Ascending aorta (tissue), 2 donors: ENCODE results near the gene ARL6IP4. TPM values are rescaled to one million over a fixed set of nuclear protein-coding genes. Genes with fewer than 3 reads are reported as not detected.

Source experiments
- DNase-seq, 2 donors: peaks; one replicate each; pipeline ENCODE4 v3.0.0-alpha.2; 2019; ENCODE audit warnings: low spot score in 2 of 2
- H3K27ac ChIP-seq, 2 donors: fragments of 200-600 bp; sonication (generic); one replicate each; pipeline ENCODE4 v1.5.1; 2016 to 2017; ENCODE audit warnings: mild to moderate bottlenecking in 1 of 2
- H3K27me3 ChIP-seq: fragments of 200-600 bp; sonication (generic); one replicate; pipeline ENCODE4 v1.5.1; 2017
- H3K36me3 ChIP-seq, 2 donors: fragments of 200-600 bp; sonication (generic); one replicate each; pipeline ENCODE4 v1.5.1; 2016
- H3K4me1 ChIP-seq, 2 donors: fragments of 200-600 bp; sonication (generic); one replicate each; pipeline ENCODE4 v1.5.1; 2016 to 2017; ENCODE audit warnings: mild to moderate bottlenecking in 1 of 2
- H3K4me3 ChIP-seq, 2 donors: fragments of 200-600 bp; sonication (generic); one replicate each; pipeline ENCODE4 v1.5.1; 2016 to 2017; ENCODE audit warnings: mild to moderate bottlenecking in 1 of 2
- H3K9me3 ChIP-seq, 2 donors: fragments of 200-600 bp; sonication (generic); one replicate each; pipeline ENCODE4 v1.5.1; 2016
- intact Hi-C: fragments of 100-400 bp; cut with DNase I; formaldehyde crosslinking; loops from one replicate; pipeline ENCODE4 v1.15.1; 2023
- total RNA-seq: library from RNA; depleted of rRNA; stranded (reverse); fragments of >200 nt; gene quantifications from one replicate; pipeline ENCODE4 v1.1.0, GENCODE V29; 2016
- TF ChIP-seq, protein P1 (sequence below), 3 experiments: fragments of 200-600 bp in 2 of 3; fragments of 450-650 bp in 1 of 3; sonication (generic) in 2 of 3; IDR thresholded peaks; one replicate each; pipeline ENCODE4 v1.5.1; 2016 to 2019; ENCODE audit warnings: antibody characterized with exemption in 3 of 3, mild to moderate bottlenecking in 1 of 3, moderate library complexity in 1 of 3

The ARL6IP4 gene
- total RNA-seq, 1 donor from 2014 or later: 197 TPM

DNA sequence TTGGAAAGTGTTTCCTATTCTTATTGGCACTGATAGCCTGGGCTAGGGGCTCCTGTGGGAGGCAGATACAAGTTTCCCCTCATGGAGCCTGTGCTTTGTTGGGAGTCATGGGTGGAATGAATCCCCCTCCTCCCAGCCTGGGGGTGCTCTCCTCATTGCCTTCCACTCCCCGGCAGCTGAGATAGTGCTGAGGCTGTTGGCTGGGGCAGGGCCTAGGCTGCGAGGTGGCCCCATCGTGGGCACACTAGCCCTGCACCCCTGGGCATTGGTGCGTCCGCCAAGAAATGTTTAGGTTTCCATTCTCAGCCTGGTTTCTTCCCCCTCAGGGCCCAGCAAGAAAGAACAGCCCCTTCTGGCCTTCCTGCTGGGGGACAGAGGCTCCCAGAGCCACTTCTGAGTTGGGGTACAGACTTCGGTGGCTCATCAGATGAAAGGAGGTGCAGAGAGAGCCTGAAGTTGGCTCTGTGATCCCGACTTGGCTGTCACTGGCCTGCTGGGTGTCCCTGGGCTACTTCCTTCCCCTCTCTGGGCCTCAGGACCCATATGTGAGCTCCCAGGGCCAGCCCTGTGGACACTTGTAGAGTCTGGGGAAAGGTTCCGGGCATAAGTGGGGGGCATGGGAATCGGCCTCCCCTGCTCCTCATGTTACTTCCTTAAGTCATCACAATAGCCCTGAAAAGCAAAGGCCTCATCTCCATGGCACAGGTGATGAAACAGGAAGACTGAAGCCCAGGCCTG lies 2.7 kb upstream of the ARL6IP4 start:
- no peaks in the 10 kb centered on the region for H3K9me3 ChIP-seq
- H3K36me3 ChIP-seq: peaks cover 0 to 11% of the 10 kb centered on the region in 2 donors
- H3K4me1 ChIP-seq: peaks cover 22 to 53% of the 10 kb centered on the region in 2 donors
- H3K4me3 ChIP-seq: no peak overlapping the region
- H3K27me3 ChIP-seq: no peaks in the 10 kb centered on the region
- no peak overlapping the region for H3K27ac ChIP-seq
- intact Hi-C loops: loop anchor here (10.0 kb wide), 1 partner anchor 713 kb away; the partner anchor contains the start of gene VPS33A
- no peak for DNase-seq
- TF ChIP-seq, protein P1, sequence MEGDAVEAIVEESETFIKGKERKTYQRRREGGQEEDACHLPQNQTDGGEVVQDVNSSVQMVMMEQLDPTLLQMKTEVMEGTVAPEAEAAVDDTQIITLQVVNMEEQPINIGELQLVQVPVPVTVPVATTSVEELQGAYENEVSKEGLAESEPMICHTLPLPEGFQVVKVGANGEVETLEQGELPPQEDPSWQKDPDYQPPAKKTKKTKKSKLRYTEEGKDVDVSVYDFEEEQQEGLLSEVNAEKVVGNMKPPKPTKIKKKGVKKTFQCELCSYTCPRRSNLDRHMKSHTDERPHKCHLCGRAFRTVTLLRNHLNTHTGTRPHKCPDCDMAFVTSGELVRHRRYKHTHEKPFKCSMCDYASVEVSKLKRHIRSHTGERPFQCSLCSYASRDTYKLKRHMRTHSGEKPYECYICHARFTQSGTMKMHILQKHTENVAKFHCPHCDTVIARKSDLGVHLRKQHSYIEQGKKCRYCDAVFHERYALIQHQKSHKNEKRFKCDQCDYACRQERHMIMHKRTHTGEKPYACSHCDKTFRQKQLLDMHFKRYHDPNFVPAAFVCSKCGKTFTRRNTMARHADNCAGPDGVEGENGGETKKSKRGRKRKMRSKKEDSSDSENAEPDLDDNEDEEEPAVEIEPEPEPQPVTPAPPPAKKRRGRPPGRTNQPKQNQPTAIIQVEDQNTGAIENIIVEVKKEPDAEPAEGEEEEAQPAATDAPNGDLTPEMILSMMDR (IDR thresholded peaks at IDR 0.05): no peak

DNA sequence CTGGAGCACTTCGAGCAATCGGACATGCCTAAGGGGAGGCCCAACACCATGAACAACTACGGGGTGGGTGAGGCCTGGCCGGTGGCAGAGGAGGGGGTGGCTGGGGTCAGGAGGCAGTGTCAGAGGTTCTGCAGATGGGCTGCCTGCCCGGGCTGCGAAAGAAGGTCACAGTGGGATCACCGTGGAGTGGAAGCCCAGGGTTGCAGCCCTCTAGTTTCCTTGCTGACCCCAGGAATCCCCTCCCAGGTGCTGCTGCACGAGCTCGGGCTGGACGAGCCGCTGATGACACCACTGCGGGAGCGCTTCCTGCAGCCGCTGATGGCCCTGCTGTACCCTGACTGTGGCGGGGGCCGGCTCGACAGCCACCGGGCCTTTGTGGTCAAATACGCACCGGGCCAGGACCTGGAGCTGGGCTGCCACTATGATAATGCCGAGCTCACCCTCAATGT lies 1.9 kb upstream of the ARL6IP4 start:
- no peaks in the 10 kb centered on the region for H3K27me3 ChIP-seq
- H3K9me3 ChIP-seq: no peaks in the 10 kb centered on the region
- H3K4me1 ChIP-seq: peaks cover 28 to 60% of the 10 kb centered on the region in 2 donors
- H3K27ac ChIP-seq: no peak overlapping the region
- no peak for DNase-seq
- intact Hi-C loops: loop anchor here (10.0 kb wide), 1 partner anchor 714 kb away; the partner anchor contains the start of gene VPS33A
- H3K36me3 ChIP-seq: peaks cover 0 to 15% of the 10 kb centered on the region in 2 donors
- H3K4me3 ChIP-seq: no peak overlapping the region
- TF ChIP-seq, protein P1 (IDR thresholded peaks at IDR 0.05): no peak

DNA sequence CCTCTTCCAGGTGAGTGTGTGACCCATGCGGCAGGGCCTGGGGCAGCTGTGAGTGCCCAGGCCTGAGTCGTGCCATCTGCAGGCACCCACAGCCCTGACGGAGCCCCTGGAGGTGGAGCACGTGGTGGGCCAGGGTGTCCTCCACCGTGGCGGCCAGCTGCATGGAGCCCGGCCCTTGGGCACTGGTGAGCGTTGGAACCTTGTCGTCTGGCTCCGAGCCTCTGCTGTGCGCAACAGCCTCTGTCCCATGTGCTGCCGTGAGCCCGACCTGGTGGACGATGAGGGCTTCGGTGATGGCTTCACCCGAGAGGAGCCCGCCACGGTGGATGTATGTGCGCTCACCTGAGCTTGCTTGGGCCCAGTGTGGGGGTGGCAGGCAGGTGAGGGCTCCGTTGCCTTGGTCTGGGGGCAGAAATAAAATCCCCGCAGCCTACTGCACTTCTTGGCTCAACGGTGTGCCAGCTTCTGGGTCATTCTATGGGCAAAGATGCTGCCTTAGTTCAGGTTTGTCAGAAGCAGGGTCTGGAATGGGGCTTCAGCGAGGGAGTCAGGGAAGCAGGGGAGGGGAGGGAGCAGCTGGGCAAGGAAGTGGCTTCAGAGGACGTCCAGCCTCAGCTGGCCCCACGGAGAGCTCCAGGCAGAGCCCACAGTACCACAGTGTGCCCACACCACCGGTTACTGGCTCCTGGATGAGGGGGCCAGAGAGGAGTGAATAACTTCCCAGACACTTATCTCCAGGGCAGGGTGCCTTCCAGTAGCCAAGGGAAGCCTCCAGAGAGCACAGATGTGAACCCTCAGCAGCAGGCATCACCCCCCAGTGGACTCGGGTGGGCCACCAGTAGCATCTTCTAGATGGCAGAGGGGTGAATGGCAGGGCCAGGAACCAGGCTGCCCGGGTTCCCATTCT lies 1.2 kb upstream of the ARL6IP4 start:
- peaks cover 35 to 62% of the 10 kb centered on the region in 2 donors for H3K4me1 ChIP-seq
- intact Hi-C loops: loop anchor here (10.0 kb wide), 1 partner anchor 714 kb away; the partner anchor contains the start of gene VPS33A
- peak overlapping the region; percentile 95 for H3K4me3 ChIP-seq
- H3K36me3 ChIP-seq: peaks cover 0 to 15% of the 10 kb centered on the region in 2 donors
- no peak for DNase-seq
- no peaks in the 10 kb centered on the region for H3K27me3 ChIP-seq
- TF ChIP-seq, protein P1 (IDR thresholded peaks at IDR 0.05): no peak
- no peaks in the 10 kb centered on the region for H3K9me3 ChIP-seq
- H3K27ac ChIP-seq: peak overlapping the region in 1 of 2 donors; percentile 93

DNA sequence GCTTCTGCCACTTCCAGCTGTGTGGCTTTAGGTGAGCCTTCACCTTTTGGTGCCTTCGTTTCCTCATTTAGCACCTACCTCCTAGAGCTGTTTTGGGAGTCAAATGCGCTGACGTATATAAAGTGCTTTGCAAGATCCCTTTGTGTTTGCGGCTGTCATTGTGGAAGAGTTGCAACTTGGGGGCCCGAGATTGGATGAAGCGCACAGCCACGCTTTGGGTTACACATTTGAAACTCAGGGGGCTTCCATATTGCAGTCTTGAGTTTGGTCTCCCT lies 636 bp upstream of the ARL6IP4 start:
- peak overlapping the region; percentile 93 to 95 for H3K27ac ChIP-seq

DNA sequence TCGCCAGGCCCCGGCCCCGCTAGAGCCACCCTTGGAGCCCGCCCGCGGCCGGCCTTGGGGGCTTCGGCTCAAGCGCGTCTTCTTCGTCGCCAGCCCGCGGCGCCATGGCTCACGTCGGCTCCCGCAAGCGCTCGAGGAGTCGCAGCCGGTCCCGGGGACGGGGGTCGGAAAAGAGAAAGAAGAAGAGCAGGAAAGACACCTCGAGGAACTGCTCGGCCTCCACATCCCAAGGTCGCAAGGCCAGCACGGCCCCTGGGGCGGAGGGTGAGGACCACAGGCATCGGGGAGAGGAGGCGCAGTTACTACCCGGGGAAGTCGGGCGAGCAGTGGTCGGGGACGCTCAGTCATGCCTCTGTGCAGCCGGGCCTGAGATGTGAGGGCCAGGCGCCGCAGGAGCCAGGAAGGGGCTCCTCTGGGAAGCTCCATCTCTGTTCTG lies 573 bp downstream of the ARL6IP4 start:
- no peaks in the 10 kb centered on the region for H3K27me3 ChIP-seq
- peaks cover 30 to 68% of the 10 kb centered on the region in 2 donors for H3K4me1 ChIP-seq
- intact Hi-C loops: no loop called here
- no peak for DNase-seq
- H3K27ac ChIP-seq: peak overlapping the region; percentile 93 to 95
- peak overlapping the region; percentile 95 for H3K4me3 ChIP-seq
- H3K9me3 ChIP-seq: no peaks in the 10 kb centered on the region
- H3K36me3 ChIP-seq: peaks cover 4 to 18% of the 10 kb centered on the region in 2 donors
- TF ChIP-seq, protein P1 (IDR thresholded peaks at IDR 0.05): no peak

More for the DNA sequence above, 636 bp upstream of the ARL6IP4 start:
- H3K9me3 ChIP-seq: no peaks in the 10 kb centered on the region
- peak overlapping the region; percentile 95 for H3K4me3 ChIP-seq
- DNase-seq: no peak
- peaks cover 0 to 15% of the 10 kb centered on the region in 2 donors for H3K36me3 ChIP-seq
- TF ChIP-seq, protein P1 (IDR thresholded peaks at IDR 0.05): no peak
- H3K27me3 ChIP-seq: no peaks in the 10 kb centered on the region
- intact Hi-C loops: loop anchor here (10.0 kb wide), 1 partner anchor 715 kb away; the partner anchor contains the start of gene VPS33A
- H3K4me1 ChIP-seq: peaks cover 35 to 68% of the 10 kb centered on the region in 2 donors
